PC-9 (cell line): ENCODE measurements around the gene CASR.

Source experiments
- CTCF ChIP-seq: fragments of 200-600 bp; sonication (generic); conservative IDR thresholded peaks from 2 replicates; pipeline ENCODE4 v1.6.1; 2017; ENCODE audit warnings: mixed run types, antibody characterized with exemption, mild to moderate bottlenecking, moderate library complexity
- EZH2 ChIP-seq: fragments of 200-600 bp; sonication (generic); IDR thresholded peaks from 2 replicates; pipeline ENCODE4 v1.8.0; 2017; ENCODE audit warnings: antibody characterized with exemption, low read depth

GRCh38 chr3:122247825-122248185 lies 64.3 kb downstream of the CASR start:
- no peak for TF ChIP-seq CTCF
- no peak for TF ChIP-seq EZH2
